Hepatocyte (in vitro differentiated cells): ENCODE results near the gene PARP12. TPM values are rescaled to one million over a fixed set of nuclear protein-coding genes. Genes with fewer than 3 reads are reported as not detected.

ENCODE experiments used
- DNase-seq: peaks from one replicate; pipeline ENCODE4 v3.0.0-alpha.2; 2016; ENCODE audit warnings: low spot score
- H2AFZ ChIP-seq: fragments of 200-600 bp; sonication (generic); 2 replicates; pipeline ENCODE4 v1.6.0; 2016; ENCODE audit warnings: antibody characterized with exemption, mild to moderate bottlenecking
- H3K27ac ChIP-seq: fragments of 200-600 bp; sonication (generic); 2 replicates; pipeline ENCODE4 v1.5.1; 2016; ENCODE audit warnings: mild to moderate bottlenecking
- H3K27me3 ChIP-seq: fragments of 200-600 bp; sonication (generic); 2 replicates; pipeline ENCODE4 v1.6.1; 2016
- H3K36me3 ChIP-seq: fragments of 200-600 bp; sonication (generic); replicated peaks from 2 replicates; pipeline ENCODE4 v1.5.1; 2016; ENCODE audit warnings: low read depth; ENCODE audit not compliant: insufficient read depth
- H3K4me1 ChIP-seq: fragments of 200-600 bp; sonication (generic); 2 replicates; pipeline ENCODE4 v1.5.1; 2016; ENCODE audit warnings: mild to moderate bottlenecking, moderate library complexity; ENCODE audit not compliant: insufficient read depth
- H3K4me2 ChIP-seq: fragments of 200-600 bp; sonication (generic); 2 replicates; pipeline ENCODE4 v1.6.0; 2016
- H3K4me3 ChIP-seq: fragments of 200-600 bp; sonication (generic); 2 replicates; pipeline ENCODE4 v1.5.1; 2016; ENCODE audit warnings: mild to moderate bottlenecking
- H3K79me2 ChIP-seq: fragments of 200-600 bp; sonication (generic); 2 replicates; pipeline ENCODE4 v1.6.0; 2017; ENCODE audit warnings: mild to moderate bottlenecking
- H3K9me2 ChIP-seq: fragments of 200-600 bp; sonication (generic); replicated peaks from 2 replicates; pipeline ENCODE4 v1.6.0; 2017; ENCODE audit warnings: mild to moderate bottlenecking; ENCODE audit not compliant: insufficient read depth
- H3K9me3 ChIP-seq: fragments of 200-600 bp; sonication (generic); 2 replicates; pipeline ENCODE4 v1.5.1; 2016; ENCODE audit warnings: low read depth, mild to moderate bottlenecking
- H4K20me1 ChIP-seq: fragments of 200-600 bp; sonication (generic); 2 replicates; pipeline ENCODE4 v1.6.0; 2016; ENCODE audit warnings: mild to moderate bottlenecking; ENCODE audit not compliant: insufficient read depth, poor library complexity, severe bottlenecking
- CTCF ChIP-seq: fragments of 200-600 bp; sonication (generic); IDR thresholded peaks from 2 replicates; pipeline ENCODE4 v1.5.1; 2016; ENCODE audit warnings: antibody characterized with exemption, mild to moderate bottlenecking; ENCODE audit not compliant: poor library complexity
- EZH2 ChIP-seq: fragments of 200-600 bp; sonication (generic); IDR thresholded peaks from 2 replicates; pipeline ENCODE4 v1.6.1; 2016; ENCODE audit warnings: antibody characterized with exemption, mild to moderate bottlenecking, borderline replicate concordance
- EZH2phosphoT487 ChIP-seq: fragments of 200-600 bp; sonication (generic); IDR thresholded peaks from one replicate; pipeline ENCODE4 v1.6.1; 2018; ENCODE audit warnings: antibody characterized with exemption, mild to moderate bottlenecking, low read depth, moderate library complexity; ENCODE audit not compliant: unreplicated experiment, severe bottlenecking
- WGBS: methylation state at CpG from one replicate; pipeline ENCODE4 v1.1.6; 2016; ENCODE audit warnings: low lambda C conversion rate; ENCODE audit errors: missing lambda C conversion rate; 5-methylcytosine and 5-hydroxymethylcytosine counted together
- polyA plus RNA-seq: library from polyadenylated mRNA; unstranded; fragments of >200 nt; fragmentation: Nextera tagmentation; extraction: Ambion mirVana; gene quantifications from 2 replicates; pipeline ENCODE4 v1.2.1, GENCODE V29; 2016
- total RNA-seq: library from RNA; depleted of rRNA; stranded (reverse); fragments of >200 nt; gene quantifications from 2 replicates; pipeline ENCODE4 v1.2.3, GENCODE V29; 2014

The PARP12 gene
- total and polyA plus RNA-seq, 2 experiments from 2014 or later: 11.2 to 14.0 TPM

DNA sequence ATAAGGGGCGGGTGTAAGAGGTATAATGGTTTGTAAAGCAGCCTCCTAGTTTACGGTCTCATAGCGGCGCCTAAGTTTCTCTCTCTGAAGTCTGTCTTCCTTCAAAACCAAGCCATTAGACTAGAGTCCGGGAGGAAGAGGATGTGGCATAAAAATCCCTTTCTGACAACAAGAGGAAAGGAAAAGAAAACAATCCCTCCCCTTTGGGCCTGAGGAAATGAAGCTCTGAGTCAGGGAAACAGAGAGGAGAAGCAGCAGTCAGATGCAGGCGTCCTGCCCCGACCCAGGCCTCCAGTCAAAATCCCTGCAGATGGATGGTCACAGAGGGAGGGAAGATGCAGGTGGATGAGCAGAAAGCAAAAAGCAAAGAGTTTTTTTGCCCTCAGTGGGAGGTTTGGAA lies 23.7 kb downstream of the PARP12 start:
- no peaks in the 10 kb centered on the region for H4K20me1 ChIP-seq
- no peak for DNase-seq
- H3K4me1 ChIP-seq: no peaks in the 10 kb centered on the region
- TF ChIP-seq EZH2 (no peak), CTCF (no peak), EZH2phosphoT487 (no peak)
- 76% methylated on average over 7 of the region's 7 CpGs for WGBS
- no peaks in the 10 kb centered on the region for H3K27me3 ChIP-seq
- H3K36me3 ChIP-seq: no peaks in the 10 kb centered on the region
- no peak overlapping the region for H3K27ac ChIP-seq
- H3K4me2 ChIP-seq: no peak overlapping the region
- H3K4me3 ChIP-seq: no peak overlapping the region
- H2AFZ ChIP-seq: no peak overlapping the region
- no peaks in the 10 kb centered on the region for H3K9me2 ChIP-seq
- no peaks in the 10 kb centered on the region for H3K79me2 ChIP-seq
- no peaks in the 10 kb centered on the region for H3K9me3 ChIP-seq

DNA sequence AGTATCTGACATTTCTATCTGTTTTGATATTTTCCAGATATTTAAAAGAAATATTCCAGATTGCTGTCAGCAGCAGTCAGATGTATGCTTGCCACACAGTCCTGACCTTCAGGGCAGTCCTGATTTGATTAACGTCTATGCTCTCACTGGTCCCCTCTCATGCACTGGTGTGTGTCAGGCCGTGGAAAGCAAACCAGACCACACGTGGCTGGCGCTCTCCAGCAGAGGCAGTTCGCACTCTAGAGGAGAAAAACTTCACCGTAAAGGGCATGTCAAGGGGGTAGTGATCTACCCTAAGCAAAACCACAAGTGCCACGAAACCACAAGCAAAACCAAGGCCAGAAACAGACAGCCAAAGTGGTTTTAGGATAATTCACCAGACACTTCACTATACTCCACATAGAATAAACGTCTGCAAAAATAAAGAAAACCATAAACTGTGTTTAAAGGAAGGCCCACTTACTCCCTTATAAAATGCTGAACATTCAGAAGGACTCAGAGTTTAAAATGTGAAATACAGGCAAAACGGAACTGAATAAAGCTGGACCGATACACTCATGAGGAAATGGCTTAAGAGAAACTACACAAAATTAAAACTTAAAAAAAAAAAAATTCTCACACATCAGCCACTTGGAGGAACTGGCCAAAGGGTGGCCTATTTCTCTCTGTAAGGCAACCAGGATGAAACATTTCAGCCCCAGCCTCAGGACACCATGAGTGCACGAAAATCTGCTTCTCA lies 26.4 kb downstream of the PARP12 start:
- Histone ChIP-seq H2AFZ (no peak overlapping the region), H3K79me2 (no peaks in the 10 kb centered on the region), H3K4me3 (no peak overlapping the region), H3K9me2 (no peaks in the 10 kb centered on the region), H3K9me3 (no peaks in the 10 kb centered on the region), H3K27ac (no peak overlapping the region), H3K36me3 (no peaks in the 10 kb centered on the region), H3K27me3 (no peaks in the 10 kb centered on the region), H3K4me2 (no peak overlapping the region), H3K4me1 (no peaks in the 10 kb centered on the region), H4K20me1 (no peaks in the 10 kb centered on the region)
- no peak for DNase-seq
- 73% methylated on average over 11 of the region's 11 CpGs for WGBS
- TF ChIP-seq CTCF: no peak
- TF ChIP-seq EZH2: no peak
- TF ChIP-seq EZH2phosphoT487: no peak

- H3K4me2 ChIP-seq: no peak overlapping the region
- 46% methylated on average over 5 of the region's 7 CpGs for WGBS
- H2AFZ ChIP-seq: no peak overlapping the region
- no peaks in the 10 kb centered on the region for H3K4me1 ChIP-seq
- H3K27me3 ChIP-seq: no peaks in the 10 kb centered on the region
- H3K4me3 ChIP-seq: no peak overlapping the region
- H3K9me3 ChIP-seq: no peaks in the 10 kb centered on the region
- no peak overlapping the region for H3K27ac ChIP-seq
- no peaks in the 10 kb centered on the region for H4K20me1 ChIP-seq
- H3K9me2 ChIP-seq: no peaks in the 10 kb centered on the region
- no peaks in the 10 kb centered on the region for H3K36me3 ChIP-seq
- TF ChIP-seq EZH2phosphoT487: no peak
- TF ChIP-seq EZH2: no peak
- TF ChIP-seq CTCF: no peak
- no peaks in the 10 kb centered on the region for H3K79me2 ChIP-seq
- no peak for DNase-seq
Observed at GRCh38 chr7:140035400-140036223, 27.1 kb downstream of the PARP12 start.
